Liver (tissue), 9 donors: ENCODE results near the gene TMEM42. TPM values are rescaled to one million over a fixed set of nuclear protein-coding genes. Genes with fewer than 3 reads are reported as not detected.

Source experiments
- DNase-seq: peaks from one replicate; pipeline ENCODE4 v3.0.0-alpha.2; 2017; ENCODE audit warnings: low spot score
- H3K27ac ChIP-seq, 2 donors: one replicate each; pipeline ENCODE4 v1.7.0; 2013; ENCODE audit warnings: inconsistent platforms in 2 of 2, low read length in 2 of 2, control low read depth in 1 of 2, low read depth in 1 of 2, mild to moderate bottlenecking in 1 of 2
- H3K27me3 ChIP-seq, 4 donors: one replicate each; pipeline versions ENCODE4 v1.6.1 to v1.7.0; 2013; ENCODE audit warnings: low read length in 3 of 4, inconsistent platforms in 1 of 4, mild to moderate bottlenecking in 1 of 4, moderate library complexity in 1 of 4; ENCODE audit not compliant: control insufficient read depth in 4 of 4, insufficient read depth in 4 of 4
- H3K36me3 ChIP-seq, 4 donors: one replicate each; pipeline versions ENCODE4 v1.6.1 to v1.7.0; 2013; ENCODE audit warnings: low read length in 3 of 4, mild to moderate bottlenecking in 3 of 4, low read depth in 1 of 4, moderate library complexity in 1 of 4; ENCODE audit not compliant: control insufficient read depth in 4 of 4, insufficient read depth in 3 of 4
- H3K4me1 ChIP-seq, 4 donors: one replicate each; pipeline versions ENCODE4 v1.6.1 to v1.7.0; 2013; ENCODE audit warnings: low read length in 3 of 4, mild to moderate bottlenecking in 3 of 4, moderate library complexity in 1 of 4; ENCODE audit not compliant: control insufficient read depth in 4 of 4, insufficient read depth in 4 of 4
- H3K4me3 ChIP-seq, 3 donors: one replicate each; pipeline versions ENCODE4 v1.6.1 to v1.7.0; 2013; ENCODE audit warnings: low read length in 3 of 3, control low read depth in 1 of 3, low read depth in 1 of 3, mild to moderate bottlenecking in 1 of 3
- H3K9ac ChIP-seq, 2 donors: one replicate each; pipeline ENCODE4 v1.7.0; 2013; ENCODE audit warnings: low read length in 2 of 2, mild to moderate bottlenecking in 2 of 2, moderate library complexity in 2 of 2, control low read depth in 1 of 2, low read depth in 1 of 2
- H3K9me3 ChIP-seq, 4 donors: one replicate each; pipeline versions ENCODE4 v1.6.1 to v1.7.0; 2013; ENCODE audit warnings: low read length in 3 of 4; ENCODE audit not compliant: control insufficient read depth in 4 of 4
- ATF3 ChIP-seq: IDR thresholded peaks from 2 replicates; pipeline ENCODE4 v1.6.1; 2016; ENCODE audit warnings: antibody characterized with exemption
- CTCF ChIP-seq: fragments of 150-350 bp; IDR thresholded peaks from 2 replicates; pipeline ENCODE4 v1.5.1; 2017; ENCODE audit warnings: improper control_type of control experiment, low read depth, low read length; ENCODE audit not compliant: missing input control
- EGR1 ChIP-seq, 2 donors: IDR thresholded peaks; 2 replicates each; pipeline ENCODE4 v1.6.1; 2016 to 2018; ENCODE audit warnings: antibody characterized with exemption in 2 of 2, low read depth in 2 of 2
- FOXA1 ChIP-seq: IDR thresholded peaks from 2 replicates; pipeline ENCODE4 v1.6.1; 2016; ENCODE audit warnings: antibody characterized with exemption
- FOXA2 ChIP-seq: IDR thresholded peaks from 2 replicates; pipeline ENCODE4 v1.6.1; 2016; ENCODE audit warnings: antibody characterized with exemption
- GABPA ChIP-seq, 2 donors: IDR thresholded peaks in 1 of 2; conservative IDR thresholded peaks in 1 of 2; 2 replicates each; pipeline ENCODE4 v1.6.1; 2016; ENCODE audit warnings: antibody characterized with exemption in 2 of 2, mild to moderate bottlenecking in 1 of 2, moderate library complexity in 1 of 2
- HNF4A ChIP-seq, 2 donors: conservative IDR thresholded peaks; 2 replicates each; pipeline ENCODE4 v1.6.1; 2016; ENCODE audit warnings: antibody characterized with exemption in 2 of 2, mild to moderate bottlenecking in 2 of 2
- HNF4G ChIP-seq: IDR thresholded peaks from 2 replicates; pipeline ENCODE4 v1.6.1; 2016; ENCODE audit warnings: antibody characterized with exemption
- JUND ChIP-seq, 2 donors: IDR thresholded peaks; 2 replicates each; pipeline ENCODE4 v1.6.1; 2016; ENCODE audit warnings: antibody characterized with exemption in 2 of 2
- MAX ChIP-seq: IDR thresholded peaks from 2 replicates; pipeline ENCODE4 v1.6.1; 2016; ENCODE audit warnings: antibody characterized with exemption
- NR2F2 ChIP-seq: IDR thresholded peaks from 2 replicates; pipeline ENCODE4 v1.6.1; 2016; ENCODE audit warnings: antibody characterized with exemption
- RAD21 ChIP-seq, 2 donors: IDR thresholded peaks; 2 replicates each; pipeline ENCODE4 v1.6.1; 2016; ENCODE audit warnings: antibody characterized with exemption in 2 of 2, mild to moderate bottlenecking in 2 of 2
- REST ChIP-seq: IDR thresholded peaks from 2 replicates; pipeline ENCODE4 v1.6.1; 2016; ENCODE audit warnings: antibody characterized with exemption, mild to moderate bottlenecking
- RXRA ChIP-seq, 2 donors: IDR thresholded peaks; 2 replicates each; pipeline ENCODE4 v1.6.1; 2017 to 2018; ENCODE audit warnings: antibody characterized with exemption in 2 of 2, mild to moderate bottlenecking in 1 of 2
- SP1 ChIP-seq: IDR thresholded peaks from 2 replicates; pipeline ENCODE4 v1.6.1; 2018; ENCODE audit warnings: antibody characterized with exemption, mild to moderate bottlenecking
- TAF1 ChIP-seq: conservative IDR thresholded peaks from 2 replicates; pipeline ENCODE4 v1.6.1; 2016; ENCODE audit warnings: antibody characterized with exemption, mild to moderate bottlenecking
- YY1 ChIP-seq: IDR thresholded peaks from 2 replicates; pipeline ENCODE4 v1.6.1; 2016; ENCODE audit warnings: antibody characterized with exemption, mild to moderate bottlenecking
- ZBTB33 ChIP-seq: IDR thresholded peaks from 2 replicates; pipeline ENCODE4 v1.6.1; 2016; ENCODE audit warnings: antibody characterized with exemption
- WGBS: extraction: QIAGEN DNeasy Blood & Tissue Kit; methylation state at CpG from one replicate; pipeline ENCODE4 v1.1.7; 2013; 5-methylcytosine and 5-hydroxymethylcytosine counted together
- polyA plus RNA-seq, 2 donors: library from polyadenylated mRNA; stranded (reverse) in 1 of 2; unstranded in 1 of 2; fragments of 200-250 nt in 1 of 2; fragments of >200 nt in 1 of 2; fragmentation: Nextera tagmentation in 1 of 2; extraction: Ambion mirVana in 1 of 2; gene quantifications; one replicate each; pipeline versions ENCODE4 v1.2.1 to v1.2.3, GENCODE V29; 2013 to 2015
- total RNA-seq, 2 donors: library from RNA; depleted of rRNA; stranded (reverse); fragments of >200 nt; gene quantifications; one replicate each; pipeline ENCODE4 v1.2.3, GENCODE V29; 2014
- donor health status: healthy.
- donor health status: healthy.
- donor health status: healthy.
- donor health status: healthy.
- donor health status: healthy.

The TMEM42 gene
- total and polyA plus RNA-seq, 4 donors: 5.8 to 9.9 (median 8.1) TPM

- DNase-seq: no peak
- TF ChIP-seq GABPA (IDR thresholded peaks at IDR 0.05 in 1 of 2, conservative IDR thresholded peaks at IDR 0.05 in 1 of 2) (no peak), TAF1 (no peak), FOXA1 (no peak), SP1 (no peak), EGR1 (IDR thresholded peaks at IDR 0.05; ENCODE audit: low read depth in 2 of 2) (no peak), HNF4A (conservative IDR thresholded peaks at IDR 0.05) (no peak), YY1 (no peak), FOXA2 (no peak), CTCF (no peak), ZBTB33 (no peak), RAD21 (IDR thresholded peaks at IDR 0.05) (no peak), JUND (IDR thresholded peaks at IDR 0.05) (no peak), RXRA (IDR thresholded peaks at IDR 0.05) (no peak), HNF4G (no peak), ATF3 (no peak), NR2F2 (no peak), MAX (no peak), REST (no peak)
- 91% methylated on average over 2 of the region's 2 CpGs for WGBS
These were observed 36.3 kb upstream of the TMEM42 start for GRCh38 chr3:44825264-44825925.

More at GRCh38 chr3:44825264-44825925, 36.3 kb upstream of the TMEM42 start:
- Histone ChIP-seq H3K27ac (no peak overlapping the region), H3K4me1 (no peaks in the 10 kb centered on the region), H3K9ac (no peak overlapping the region), H3K9me3 (no peaks in the 10 kb centered on the region), H3K4me3 (no peak overlapping the region), H3K27me3 (no peaks in the 10 kb centered on the region), H3K36me3 (no peaks in the 10 kb centered on the region)
